Measurements from ENCODE around the gene BPIFB3.

Gene BPIFB3

DNA sequence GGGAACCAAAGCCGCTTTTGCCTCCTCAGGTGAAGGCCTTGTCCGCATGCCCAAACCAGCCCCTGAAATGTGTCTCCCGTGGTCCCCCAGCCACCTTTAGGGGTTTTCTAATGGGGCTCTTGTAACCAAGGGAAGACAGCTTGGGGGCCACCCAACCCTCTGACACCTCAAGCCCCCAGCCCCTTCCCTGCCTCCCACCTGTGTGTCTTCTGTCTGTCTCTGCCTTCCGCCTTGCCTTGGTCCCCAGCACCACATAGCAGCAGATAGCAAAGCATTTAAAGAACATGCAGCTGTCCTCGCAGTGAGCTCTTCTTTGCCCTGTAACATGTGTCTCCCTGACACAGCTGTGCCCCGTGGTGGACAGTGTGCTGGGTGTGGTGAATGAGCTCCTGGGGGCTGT, 9.6 kb downstream of the BPIFB3 start:
- DNase-seq: no peak

DNA sequence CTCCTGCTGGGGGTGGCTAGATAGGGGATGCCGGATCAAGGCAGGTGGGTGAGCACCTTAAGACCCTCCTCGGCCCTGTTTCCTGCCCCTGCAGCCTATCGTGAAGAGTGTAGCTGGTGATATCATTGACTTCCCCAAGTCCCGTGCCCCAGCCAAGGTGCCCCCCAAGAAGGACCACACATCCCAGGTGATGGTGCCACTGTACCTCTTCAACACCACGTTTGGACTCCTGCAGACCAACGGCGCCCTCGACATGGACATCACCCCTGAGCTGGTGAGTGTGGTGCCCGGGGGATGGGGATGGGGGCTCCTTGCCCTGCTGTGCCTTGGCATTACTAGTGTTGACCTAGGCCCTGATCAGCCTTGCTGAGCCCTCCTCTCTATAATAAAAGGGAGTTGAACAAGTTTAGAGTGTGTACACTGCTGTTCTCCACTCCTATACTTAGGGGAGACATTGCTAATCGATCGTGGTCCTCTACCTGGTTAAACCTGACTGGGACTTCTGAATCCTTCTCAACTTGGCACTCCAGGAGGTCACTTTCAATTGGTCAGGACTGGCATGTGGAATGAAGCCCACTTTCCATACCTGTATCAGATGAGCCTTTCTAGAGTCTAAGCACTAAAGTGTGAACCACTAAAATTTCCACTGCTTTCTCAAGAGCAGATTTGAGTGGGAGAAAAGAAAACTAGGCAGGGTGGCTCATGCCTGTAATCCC, 11.0 kb downstream of the BPIFB3 start:
- DNase-seq: no peak

DNA sequence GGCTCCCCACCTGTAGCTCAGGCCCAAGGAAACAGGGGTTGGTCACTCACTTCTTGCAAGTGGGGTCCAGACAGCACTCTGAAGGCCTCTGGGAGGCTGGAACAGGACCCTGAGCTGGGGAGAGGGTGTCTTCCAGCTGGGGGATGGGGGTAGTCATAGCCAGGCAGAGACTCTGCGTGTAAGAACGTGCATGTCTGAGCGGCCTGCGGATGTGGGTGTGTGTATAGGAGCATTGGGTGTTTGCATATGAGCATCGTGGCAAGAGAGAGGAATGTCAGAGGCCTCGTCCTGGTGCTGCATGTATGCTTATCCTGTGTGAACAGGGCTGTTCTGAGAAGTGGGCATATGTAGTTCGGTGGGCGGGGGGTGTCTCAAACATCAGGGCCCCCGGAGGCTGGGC, 12.1 kb downstream of the BPIFB3 start:
- no peak for DNase-seq

DNA sequence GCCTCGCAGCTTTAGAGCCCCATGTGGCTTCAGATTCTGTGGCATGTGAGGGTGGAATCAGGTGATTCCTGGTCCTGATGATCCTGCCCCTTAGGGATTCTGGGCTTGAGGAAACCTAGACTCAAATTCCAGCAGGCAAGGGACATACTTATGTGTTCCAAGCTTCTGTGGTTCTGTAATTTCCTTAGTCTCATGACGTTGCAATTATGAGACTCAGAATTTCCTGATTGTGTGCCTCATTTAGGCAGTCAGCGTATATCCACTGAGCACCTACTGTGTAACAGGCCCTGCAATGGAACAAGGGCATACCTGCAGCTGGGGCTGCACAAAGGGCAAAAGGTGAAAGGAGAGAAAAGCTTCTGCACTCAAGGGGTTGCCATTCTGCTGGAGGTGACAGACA, 14.1 kb downstream of the BPIFB3 start:
- DNase-seq: no peak

DNA sequence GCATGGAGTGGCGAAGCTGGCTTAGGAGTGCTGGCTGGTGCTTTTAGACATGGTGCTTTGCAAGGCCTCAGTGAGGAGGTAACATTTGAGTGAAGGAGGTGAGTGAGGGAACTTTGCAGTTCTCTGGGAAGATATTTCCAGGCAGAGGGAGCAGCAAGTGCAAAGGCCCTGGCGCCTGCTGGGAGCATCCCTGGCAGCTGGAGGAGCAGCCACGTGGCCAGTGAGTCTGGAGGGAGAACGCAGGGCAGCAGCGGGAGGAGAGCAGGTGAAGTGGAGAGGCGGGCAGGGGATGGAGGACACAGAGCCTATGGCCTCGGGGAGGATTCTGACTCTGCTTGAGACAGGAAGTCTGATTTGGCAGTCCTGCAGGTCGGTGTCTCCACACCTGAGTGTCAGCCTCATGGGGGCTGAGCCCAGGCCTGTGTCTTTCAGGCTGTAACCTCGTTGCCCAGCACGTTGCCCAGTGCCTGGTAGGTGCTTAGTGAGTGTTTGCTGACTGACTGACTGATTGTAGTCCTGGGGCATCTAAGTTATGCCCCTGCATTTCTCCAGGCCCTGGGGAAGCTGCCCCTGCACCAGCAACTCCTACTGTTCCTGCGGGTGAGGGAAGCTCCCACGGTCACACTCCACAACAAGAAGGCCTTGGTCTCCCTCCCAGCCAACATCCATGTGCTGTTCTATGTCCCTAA, 14.7 kb downstream of the BPIFB3 start:
- DNase-seq: no peak

DNA sequence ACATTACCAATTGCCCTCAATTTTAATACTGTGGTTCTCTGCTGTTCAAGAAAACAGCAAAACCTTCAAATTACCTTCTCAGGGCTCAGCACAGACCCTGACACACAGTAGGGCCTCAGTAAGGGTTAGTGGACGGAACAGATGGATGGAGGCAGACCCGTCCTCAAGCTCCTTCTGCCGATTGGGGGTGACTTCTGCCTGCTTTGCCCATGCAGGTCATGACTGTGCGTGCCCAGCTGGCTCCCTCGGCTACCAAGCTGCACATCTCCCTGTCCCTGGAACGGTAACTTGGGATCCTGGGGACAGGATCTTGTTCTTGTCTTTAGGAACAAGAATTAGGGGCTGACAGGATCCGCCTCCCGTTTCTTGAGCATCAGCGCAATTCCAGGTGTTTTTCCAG, 16.0 kb downstream of the BPIFB3 start:
- DNase-seq: no peak

DNA sequence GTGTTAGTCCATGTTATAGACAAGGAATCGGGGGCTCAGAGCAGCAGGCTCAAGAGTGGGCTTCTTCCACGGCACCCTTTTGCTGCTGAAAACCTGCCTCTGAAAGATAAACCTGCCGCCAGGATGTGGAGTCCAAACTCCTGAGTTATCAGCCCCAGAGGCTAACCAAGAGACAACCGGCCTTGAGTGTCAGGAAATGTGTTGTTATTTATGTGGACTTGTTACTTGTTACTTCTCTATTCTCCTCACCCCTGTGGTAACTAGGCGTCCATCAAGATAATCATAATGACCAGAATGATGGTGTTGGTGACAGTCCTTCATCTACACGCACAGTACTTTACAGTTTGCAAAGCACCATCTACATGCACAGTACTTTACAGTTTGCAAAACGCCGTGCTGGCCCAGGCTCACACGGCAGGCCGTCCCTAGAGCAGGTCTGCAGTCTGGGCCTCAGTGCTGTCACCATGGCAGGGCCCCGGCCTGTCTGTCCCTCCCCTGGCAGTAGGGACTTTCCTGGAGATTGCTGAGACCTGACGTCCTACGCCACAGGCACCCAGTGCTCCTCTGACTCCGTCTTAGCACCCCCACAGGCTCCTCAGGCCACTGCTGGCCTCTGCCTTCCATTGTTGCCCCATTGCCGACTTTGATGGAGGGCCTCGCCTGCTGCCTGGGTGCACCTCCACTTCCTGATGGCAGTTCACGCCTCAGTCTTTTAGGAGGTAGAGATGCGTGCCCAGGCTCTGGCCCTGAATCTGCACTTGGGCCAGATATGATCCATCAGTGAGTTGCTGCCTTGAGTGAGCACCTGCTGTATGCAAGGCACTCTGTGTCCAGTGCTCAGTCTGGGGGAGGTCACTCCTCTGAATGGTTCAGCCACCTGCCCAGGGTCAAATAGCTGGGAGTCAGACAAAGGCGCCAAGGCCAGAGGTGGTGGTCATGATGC, 16.7 kb downstream of the BPIFB3 start:
- DNase-seq: no peak

DNA sequence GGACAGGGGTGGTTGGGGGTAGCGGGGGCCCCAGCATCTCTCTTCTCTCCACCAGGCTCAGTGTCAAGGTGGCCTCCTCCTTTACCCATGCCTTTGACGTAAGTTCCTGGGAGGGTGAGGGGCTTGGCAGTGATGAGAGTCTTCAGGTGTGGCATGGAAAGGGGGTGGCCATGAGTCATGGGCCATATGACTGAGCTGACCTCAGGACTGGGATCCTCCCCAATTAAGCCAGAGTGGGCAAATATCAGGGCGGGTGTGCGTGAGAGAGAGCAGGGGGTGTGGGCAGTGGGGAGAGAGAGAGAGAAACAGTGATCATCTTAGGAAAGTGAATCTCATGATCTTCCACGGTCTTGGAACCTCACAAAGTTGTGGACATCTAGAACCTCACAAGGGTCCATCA, 17.5 kb downstream of the BPIFB3 start:
- DNase-seq: no peak

DNA sequence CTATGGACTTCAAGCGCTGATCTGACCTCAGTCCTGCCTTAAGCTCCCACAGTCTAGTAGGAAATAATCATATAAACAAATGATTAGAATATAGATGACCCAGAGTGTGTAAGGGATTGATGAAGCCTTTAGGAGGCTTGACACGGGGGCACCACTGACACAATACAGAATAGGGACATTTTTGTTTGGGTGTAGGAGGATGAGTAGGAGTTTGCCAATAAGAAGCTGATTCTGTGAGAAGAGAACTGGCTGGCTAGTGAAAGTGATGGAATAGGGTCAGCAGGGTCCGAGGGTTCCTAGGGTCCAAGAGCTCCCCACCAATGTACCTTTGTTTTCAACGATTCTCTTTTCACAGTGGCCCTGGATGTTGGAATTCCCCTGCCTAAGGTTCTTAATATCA, 18.7 kb downstream of the BPIFB3 start:
- DNase-seq: no peak

DNA sequence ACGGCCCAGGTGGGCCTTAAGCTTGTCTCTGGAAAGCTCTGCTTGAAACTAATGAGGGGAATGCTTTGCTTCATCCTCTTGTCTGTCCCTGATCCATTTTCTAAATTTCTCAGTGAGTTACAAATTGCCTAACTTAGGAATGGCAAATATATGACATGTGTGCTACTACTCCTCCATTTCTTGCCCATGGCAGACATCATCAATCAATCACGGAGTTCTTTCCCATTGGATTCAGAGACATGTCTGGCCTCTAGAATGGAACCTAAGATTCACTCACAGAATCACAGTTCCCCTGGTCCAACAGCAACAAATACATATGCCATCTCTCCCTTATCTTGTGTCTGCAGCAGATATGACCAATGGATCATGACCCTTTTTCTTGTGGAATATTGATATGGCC, 19.1 kb downstream of the BPIFB3 start:
- DNase-seq: no peak

DNA sequence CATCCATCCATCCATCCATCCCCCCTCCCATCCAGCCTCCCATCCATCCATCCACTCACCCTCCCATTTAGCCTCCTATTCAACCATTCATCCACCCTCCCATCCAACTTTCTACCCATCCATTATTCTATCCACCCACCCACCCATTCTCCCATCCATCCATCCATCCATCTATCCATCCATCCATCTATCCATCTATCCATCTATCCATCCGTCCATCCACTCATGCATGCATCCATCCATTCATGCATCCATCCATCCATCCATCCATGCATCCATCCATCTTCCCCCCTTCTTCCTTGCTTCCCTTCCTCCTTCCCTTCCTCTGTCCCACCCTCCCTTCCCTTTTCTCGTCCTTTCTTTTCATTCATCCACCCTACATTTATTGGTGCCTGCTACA, 21.0 kb downstream of the BPIFB3 start:
- DNase-seq: no peak

DNA sequence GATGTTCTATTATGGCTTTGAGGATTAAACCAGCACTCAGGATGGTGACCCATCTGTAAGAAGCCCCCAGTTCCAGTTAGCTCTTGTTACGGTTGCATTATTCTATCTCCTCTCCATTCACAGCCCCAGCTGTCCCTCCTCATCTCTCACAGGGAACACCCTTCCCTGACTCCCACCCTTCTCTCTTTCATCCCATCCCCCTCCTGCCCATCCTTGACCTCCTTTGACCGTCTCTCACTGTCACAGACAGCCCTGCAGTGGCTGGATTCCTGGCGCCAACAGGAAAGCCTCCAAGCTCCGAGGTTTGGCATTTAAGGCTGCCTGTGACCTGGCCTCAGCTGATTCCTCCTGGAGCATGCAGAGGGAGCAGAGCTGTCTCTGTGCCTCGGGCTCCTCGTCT, 21.6 kb downstream of the BPIFB3 start:
- no peak for DNase-seq

DNA sequence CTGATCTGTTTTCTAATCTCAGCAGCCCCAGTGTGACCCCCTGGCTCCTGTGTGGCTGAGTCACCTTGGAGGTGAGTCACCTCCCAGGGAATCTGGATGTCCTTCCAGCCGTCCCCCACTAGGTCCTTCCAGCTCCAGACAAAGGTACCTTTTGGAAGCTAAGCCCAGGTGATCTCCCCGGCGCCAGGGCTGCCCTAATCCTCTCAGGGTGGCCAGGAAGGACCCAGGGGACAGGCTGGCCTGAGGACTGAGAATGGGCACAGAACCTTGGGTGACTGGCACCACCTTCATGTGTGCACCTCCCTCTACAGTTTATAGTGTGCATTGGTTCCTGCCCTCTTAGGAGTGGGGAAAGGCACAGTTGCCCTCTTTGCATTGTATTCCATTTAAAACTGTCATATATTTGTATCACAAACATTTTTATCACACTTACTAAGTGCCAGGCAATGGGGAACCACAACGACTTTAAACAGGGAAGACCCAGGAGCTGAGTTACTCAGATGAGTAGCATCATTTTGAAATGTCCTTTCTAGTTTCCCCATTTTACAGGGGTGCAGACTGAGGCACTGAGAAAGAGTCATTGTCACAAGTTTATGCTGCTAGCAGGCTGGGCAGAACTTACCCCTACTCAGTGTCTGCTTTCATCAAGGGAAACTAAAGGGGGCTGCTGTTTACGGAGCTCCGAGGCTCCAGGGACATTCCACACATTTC, 23.1 kb downstream of the BPIFB3 start:
- peak; percentile 30 for DNase-seq

DNA sequence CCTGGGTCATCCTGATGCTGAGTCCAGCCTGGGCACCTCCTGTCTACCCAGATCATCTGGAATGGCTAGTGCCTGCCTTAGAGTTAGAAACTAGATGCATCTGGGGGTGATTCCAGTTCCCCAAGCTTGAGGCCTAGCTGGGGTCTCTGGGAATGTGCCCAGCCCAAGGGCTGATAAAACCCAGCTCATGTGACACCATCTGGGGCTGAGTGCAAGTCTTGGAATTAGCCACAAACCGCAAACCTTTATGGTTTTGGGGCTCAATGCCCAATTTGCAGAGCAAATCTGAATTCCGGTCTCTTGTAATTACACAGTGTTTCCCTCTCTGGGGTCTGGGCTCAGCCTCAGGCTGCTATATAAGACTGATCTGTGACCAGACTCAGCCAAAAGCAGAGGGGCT, 25.6 kb downstream of the BPIFB3 start, which contains the start of gene BPIFB4:
Gene BPIFB4 (plus strand): TSS at position 385 of the 400 bp plus-strand sequence. CDS start 1,884 bp downstream, outside the sequence.
- no peak for DNase-seq

DNA sequence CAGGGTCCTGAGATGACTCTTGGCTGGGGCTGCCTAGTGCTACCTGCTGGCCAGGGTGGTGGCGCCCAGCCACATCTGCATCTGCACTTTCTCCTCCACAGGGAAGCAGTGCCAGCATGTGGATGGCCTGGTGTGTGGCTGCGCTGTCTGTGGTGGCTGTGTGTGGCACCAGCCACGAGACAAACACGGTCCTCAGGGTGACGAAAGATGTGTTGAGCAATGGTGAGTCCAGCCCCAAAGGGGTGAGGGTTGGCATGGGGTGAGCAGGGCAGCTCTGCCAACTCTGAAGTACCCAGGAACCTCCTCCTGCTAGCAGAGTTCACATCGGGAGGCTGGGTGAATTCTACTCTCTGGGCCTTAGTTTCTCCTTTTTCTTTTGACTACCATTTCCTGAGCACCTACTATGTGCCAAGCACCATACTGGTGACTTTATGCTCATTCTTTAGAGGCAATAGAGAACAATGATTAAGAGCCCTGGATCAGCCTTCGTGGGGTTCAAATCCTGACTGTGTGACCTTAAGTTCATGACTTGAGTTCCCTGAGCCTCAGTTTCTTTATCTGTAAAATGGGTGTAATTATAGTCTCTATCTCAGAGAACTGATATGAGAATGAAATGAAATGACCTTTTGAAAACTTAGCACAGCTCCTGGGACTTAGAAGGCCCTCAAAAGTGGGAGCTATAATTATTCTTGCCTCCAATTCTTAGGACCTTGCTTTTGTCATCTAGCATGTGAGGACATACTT, 27.9 kb downstream of the BPIFB3 start:
- no peak for DNase-seq

DNA sequence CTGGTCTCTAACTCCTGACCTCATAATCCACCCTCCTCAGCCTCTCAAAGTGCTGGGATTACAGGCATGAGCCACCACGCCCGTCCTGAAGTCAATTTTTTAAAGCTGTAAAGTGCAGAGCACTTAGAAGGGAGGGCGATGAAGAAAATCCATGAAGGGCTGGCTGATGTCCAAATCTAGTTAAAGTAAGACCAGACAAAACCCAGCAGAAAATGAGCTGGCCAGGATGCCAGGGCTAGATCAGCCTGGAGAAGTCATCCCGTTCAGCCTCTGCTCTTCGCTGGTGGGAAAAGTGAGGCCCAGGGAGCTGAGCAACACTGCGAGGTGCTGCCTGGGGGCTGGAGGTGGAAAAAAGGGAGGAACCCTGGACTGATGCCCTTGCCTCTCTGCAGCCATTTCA, 28.8 kb downstream of the BPIFB3 start:
- DNase-seq: no peak

DNA sequence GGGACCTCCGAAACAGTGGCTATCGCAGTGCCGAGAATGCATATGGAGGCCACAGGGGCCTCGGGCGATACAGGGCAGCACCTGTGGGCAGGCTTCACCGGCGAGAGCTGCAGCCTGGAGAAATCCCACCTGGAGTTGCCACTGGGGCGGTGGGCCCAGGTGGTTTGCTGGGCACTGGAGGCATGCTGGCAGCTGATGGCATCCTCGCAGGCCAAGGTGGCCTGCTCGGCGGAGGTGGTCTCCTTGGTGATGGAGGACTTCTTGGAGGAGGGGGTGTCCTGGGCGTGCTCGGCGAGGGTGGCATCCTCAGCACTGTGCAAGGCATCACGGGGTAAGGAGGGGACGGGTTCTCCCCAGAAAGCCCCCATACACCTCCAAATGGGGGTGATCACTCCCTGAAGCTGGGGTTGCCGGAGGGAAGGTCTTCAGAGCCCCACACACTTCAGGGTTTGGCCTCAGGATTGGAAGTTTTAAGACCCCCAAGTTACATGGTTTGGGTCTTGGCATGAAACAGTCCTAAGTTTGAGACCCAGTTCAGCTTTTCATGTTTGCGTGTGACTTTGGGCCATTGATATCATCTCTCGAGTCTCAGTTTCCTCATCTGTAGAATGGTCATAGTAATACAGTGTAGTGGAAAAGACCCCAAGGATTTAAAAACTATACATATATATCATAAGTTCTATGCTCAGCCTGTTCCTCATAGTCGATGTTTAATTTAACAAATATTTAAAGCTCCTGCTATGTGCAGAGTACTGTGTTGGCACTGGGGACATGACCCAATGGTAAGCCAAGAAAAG, 30.0 kb downstream of the BPIFB3 start:
- no peak for DNase-seq

DNA sequence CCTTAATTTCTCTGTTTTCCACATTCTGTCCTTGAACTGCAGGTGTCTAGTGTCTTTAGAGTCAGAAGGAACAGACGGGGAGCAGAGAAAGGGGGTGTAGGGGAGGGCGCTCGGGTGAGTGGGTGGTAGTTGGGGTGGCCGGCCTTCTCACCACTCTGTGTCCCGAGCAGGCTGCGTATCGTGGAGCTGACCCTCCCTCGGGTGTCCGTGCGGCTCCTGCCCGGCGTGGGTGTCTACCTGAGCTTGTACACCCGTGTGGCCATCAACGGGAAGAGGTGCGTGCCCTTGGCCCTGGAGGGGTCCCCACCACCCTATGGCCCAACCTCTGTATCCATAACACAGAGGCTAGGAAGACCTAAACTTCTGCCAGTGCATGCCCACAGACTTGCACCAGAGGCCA, 31.0 kb downstream of the BPIFB3 start:
- no peak for DNase-seq

DNA sequence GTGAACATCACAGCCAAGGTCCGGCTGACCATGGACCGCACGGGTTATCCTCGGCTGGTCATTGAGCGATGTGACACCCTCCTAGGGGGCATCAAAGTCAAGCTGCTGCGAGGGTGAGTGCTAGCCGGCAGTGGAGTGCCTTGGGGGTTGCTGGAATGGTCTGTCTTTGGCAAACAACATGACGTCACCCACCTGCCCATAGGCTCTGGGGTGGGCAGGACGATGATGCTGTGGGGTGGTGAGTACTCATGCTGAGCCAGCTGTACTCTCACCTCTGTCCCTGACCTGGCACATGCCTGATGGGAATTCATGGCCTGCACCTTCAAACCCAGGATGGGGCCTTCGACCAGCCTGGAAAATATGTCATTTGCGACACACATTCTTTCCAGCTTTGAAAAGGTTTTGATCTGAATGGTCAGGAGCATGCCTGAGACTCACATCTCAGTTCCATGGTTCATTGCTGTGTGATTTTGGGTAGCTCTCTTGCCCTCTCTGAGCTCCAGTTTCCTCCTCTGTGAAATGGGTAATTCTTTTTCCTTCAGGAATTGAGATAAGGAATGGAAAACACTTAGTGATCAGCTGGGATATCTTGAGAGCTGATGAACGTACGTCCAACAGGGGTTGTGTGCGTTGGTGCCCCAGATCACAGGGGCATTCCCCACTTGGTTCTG, 32.5 kb downstream of the BPIFB3 start:
- no peak for DNase-seq

DNA sequence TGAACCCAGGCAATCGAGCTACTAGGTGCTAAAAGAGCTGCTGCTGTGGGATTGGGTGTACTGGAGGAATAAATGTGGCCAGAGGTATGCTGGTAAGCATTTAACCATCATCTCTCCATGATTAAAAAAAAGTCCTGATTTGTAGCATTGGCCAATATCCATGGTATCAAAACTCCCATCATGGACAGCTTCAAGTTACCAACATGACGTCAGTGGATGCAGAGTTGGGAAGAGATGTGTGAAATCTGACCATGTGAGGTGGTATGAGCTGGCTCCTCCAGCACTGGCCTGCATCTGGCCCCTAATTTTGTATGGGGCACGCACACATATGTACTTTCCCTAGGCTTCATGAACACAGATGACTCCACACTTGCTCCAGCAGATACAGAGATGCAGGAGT, 37.4 kb downstream of the BPIFB3 start:
- no peak for DNase-seq

DNA sequence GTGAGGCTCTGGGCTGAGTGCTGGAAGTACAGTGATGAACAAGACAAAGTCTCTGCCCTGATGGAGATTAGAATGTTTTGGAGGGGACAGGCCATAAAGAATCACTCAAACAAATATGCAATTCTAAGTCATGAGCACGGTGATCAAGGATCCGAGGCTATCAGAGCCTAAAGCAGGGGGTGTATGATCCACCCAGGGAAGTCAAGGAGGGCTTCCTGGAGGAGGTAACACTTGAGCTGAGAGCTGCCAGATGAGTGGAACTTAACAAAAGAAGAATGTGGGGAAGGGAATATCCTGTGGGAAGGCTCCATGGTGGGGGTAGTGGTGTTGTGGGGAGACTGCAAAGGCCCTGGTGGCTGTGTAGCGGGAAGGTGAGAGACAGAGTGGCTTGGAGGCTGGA, 38.0 kb downstream of the BPIFB3 start:
- DNase-seq: no peak

Data from CD4-positive, alpha-beta T cell treated with Interleukin-17A for 4 hours (primary cell).